Measurements from ENCODE around the gene ABLIM1.

The ABLIM1 gene

GRCh38 chr10:114458216-114458920 is 199.7 kb downstream of the ABLIM1 start:
- no peak overlapping the region for H3K4me3 ChIP-seq (ENCODE audit: low read depth, low read length)
- DNase-seq (ENCODE audit: low read depth), result no peak
- no peak for TF ChIP-seq CTCF (IDR thresholded peaks at IDR 0.05; ENCODE audit: low read depth, low read length, missing control alignments)

DNA sequence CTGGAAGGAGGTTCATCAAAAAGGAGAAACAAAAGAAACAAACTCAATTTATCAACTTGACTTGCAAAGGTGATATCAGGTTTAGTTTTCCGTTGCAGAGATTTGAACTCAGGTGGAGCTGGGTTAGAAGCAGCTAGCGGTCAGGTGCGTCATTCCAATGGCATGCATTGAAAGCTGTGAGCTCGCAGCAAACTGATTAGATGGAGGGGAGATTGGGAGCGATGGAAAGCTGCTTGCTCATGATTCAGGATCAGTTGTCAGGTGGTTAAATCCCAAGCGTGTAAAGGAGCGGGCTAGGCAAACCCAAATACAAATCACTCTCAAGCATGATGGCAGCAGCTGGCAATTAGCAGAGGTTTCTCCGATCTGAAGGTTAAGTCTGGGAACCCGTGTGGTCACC is 204.5 kb downstream of the ABLIM1 start:
- H3K4me3 ChIP-seq (ENCODE audit: low read depth, low read length), result no peak overlapping the region
- no peak for DNase-seq (ENCODE audit: low read depth)
- no peak for TF ChIP-seq CTCF (IDR thresholded peaks at IDR 0.05; ENCODE audit: low read depth, low read length, missing control alignments)

DNA sequence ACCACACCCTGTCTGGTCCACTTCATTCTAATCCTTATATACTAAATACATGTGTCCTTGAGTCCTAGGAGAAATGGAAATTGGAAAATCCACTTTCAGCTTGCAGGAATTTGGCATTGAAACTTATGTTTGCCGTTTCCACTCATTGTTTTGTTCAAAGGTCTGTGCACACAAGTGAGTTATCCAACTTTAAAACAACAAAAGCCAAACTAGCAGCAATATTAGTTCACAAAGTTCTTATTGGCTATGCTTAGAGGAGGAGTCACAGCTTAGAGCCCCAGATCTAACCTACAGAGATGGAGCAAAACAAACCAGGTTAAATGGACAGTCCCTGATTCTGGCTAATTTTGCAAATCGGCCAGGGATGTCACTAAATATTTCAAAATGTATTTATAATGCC is 209.2 kb downstream of the ABLIM1 start:
- no peak for TF ChIP-seq CTCF (IDR thresholded peaks at IDR 0.05; ENCODE audit: low read depth, low read length, missing control alignments)
- DNase-seq (ENCODE audit: low read depth), result no peak
- no peak overlapping the region for H3K4me3 ChIP-seq (ENCODE audit: low read depth, low read length)

GRCh38 chr10:114445332-114445731 is 212.7 kb downstream of the ABLIM1 start:
- no peak for TF ChIP-seq CTCF (IDR thresholded peaks at IDR 0.05; ENCODE audit: low read depth, low read length, missing control alignments)
- DNase-seq (ENCODE audit: low read depth), result no peak
- H3K4me3 ChIP-seq (ENCODE audit: low read depth, low read length), result no peak overlapping the region

GRCh38 chr10:114444819-114445218 is 213.3 kb downstream of the ABLIM1 start:
- no peak for TF ChIP-seq CTCF (IDR thresholded peaks at IDR 0.05; ENCODE audit: low read depth, low read length, missing control alignments)
- DNase-seq (ENCODE audit: low read depth), result no peak

GRCh38 chr10:114442091-114442630 is 215.9 kb downstream of the ABLIM1 start:
- H3K4me3 ChIP-seq (ENCODE audit: low read depth, low read length), result no peak overlapping the region
- TF ChIP-seq CTCF (IDR thresholded peaks at IDR 0.05; ENCODE audit: low read depth, low read length, missing control alignments), result no peak
- DNase-seq (ENCODE audit: low read depth), result no peak

More at GRCh38 chr10:114444819-114445218, 213.3 kb downstream of the ABLIM1 start:
- no peak overlapping the region for H3K4me3 ChIP-seq (ENCODE audit: low read depth, low read length)

GRCh38 chr10:114441107-114441506 is 217.0 kb downstream of the ABLIM1 start:
- no peak overlapping the region for H3K4me3 ChIP-seq (ENCODE audit: low read depth, low read length)
- TF ChIP-seq CTCF (IDR thresholded peaks at IDR 0.05; ENCODE audit: low read depth, low read length, missing control alignments), result no peak
- no peak for DNase-seq (ENCODE audit: low read depth)
